ENCODE results near the gene HIRIP3.

DNA sequence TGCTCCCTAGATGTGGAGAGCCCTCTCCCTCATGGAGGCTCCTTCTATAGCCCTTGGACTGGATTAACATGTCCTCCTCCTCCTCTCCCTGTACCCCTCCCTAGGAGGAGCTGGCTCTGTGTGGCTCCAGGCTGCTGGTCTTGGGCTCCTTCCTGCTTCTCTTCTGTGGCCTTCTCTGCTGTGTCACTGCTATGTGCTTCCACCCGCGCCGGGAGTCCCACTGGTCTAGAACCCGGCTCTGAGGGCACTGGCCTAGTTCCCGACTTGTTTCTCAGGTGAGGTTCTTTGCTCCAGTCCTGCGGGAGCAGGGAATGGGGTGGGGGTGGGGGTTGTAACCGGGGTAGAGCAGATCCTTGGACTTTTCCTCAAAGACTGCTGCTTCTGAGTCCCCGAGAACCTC is 24.1 kb downstream of the HIRIP3 start:
- TF ChIP-seq, protein P1, sequence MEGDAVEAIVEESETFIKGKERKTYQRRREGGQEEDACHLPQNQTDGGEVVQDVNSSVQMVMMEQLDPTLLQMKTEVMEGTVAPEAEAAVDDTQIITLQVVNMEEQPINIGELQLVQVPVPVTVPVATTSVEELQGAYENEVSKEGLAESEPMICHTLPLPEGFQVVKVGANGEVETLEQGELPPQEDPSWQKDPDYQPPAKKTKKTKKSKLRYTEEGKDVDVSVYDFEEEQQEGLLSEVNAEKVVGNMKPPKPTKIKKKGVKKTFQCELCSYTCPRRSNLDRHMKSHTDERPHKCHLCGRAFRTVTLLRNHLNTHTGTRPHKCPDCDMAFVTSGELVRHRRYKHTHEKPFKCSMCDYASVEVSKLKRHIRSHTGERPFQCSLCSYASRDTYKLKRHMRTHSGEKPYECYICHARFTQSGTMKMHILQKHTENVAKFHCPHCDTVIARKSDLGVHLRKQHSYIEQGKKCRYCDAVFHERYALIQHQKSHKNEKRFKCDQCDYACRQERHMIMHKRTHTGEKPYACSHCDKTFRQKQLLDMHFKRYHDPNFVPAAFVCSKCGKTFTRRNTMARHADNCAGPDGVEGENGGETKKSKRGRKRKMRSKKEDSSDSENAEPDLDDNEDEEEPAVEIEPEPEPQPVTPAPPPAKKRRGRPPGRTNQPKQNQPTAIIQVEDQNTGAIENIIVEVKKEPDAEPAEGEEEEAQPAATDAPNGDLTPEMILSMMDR (IDR thresholded peaks at IDR 0.05), result no peak
- TF ChIP-seq POLR2A (IDR thresholded peaks at IDR 0.05), result no peak

All from body of pancreas (tissue), 4 donors.